ENCODE data around the gene KIF6.

The KIF6 gene

GRCh38 chr6:39520411-39520810 lies 204.8 kb downstream of the KIF6 start:
- no peaks in the 10 kb centered on the region for H3F3A ChIP-seq (ENCODE audit: insufficient read depth, low read length)

DNA sequence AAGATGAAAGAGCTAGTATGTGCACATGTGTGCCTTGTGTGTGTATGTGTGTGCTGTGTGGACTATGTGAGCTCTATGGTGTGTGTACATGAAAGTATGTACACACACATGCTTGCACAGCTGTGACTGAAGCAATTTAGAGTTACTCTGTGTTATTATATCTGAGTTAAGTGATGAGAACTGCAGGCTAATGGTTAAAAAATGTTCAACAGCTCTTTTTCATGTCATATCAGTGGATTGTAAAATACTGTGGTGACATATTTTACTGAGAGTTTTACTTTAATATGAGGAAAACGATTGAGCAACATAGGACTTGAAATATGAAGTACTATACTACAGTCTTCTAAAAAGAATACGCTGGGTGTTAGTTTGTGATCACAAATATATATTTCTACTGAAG lies 207.0 kb downstream of the KIF6 start:
- no peaks in the 10 kb centered on the region for H4K20me1 ChIP-seq (ENCODE audit: insufficient read depth, low read length)
- no peaks in the 10 kb centered on the region for H3K36me3 ChIP-seq (ENCODE audit: insufficient read depth, low read length)
- no peaks in the 10 kb centered on the region for H3F3A ChIP-seq (ENCODE audit: insufficient read depth, low read length)
- H3K4me1 ChIP-seq (ENCODE audit: insufficient read depth, low read length, severe bottlenecking) = no peaks in the 10 kb centered on the region
- no peak overlapping the region for H3K4me2 ChIP-seq (ENCODE audit: low read length)
- no peak overlapping the region for H3K9ac ChIP-seq (ENCODE audit: low read length)
- H3K4me3 ChIP-seq (ENCODE audit: low read depth, low read length, poor library complexity, severe bottlenecking) = no peak overlapping the region
- H3K79me2 ChIP-seq (ENCODE audit: insufficient read depth, low read length) = no peaks in the 10 kb centered on the region
- H3K27me3 ChIP-seq (ENCODE audit: insufficient read depth, low read length) = no peaks in the 10 kb centered on the region
- no peaks in the 10 kb centered on the region for H3K9me2 ChIP-seq (ENCODE audit: low read depth, low read length)
- no peak overlapping the region for H3K27ac ChIP-seq (ENCODE audit: low read depth, low read length, poor library complexity, severe bottlenecking)
- H2AFZ ChIP-seq (ENCODE audit: low read length) = no peak overlapping the region
- TF ChIP-seq EZH2 (IDR thresholded peaks at IDR 0.05; ENCODE audit: borderline replicate concordance, low read length) (no peak), CTCF (IDR thresholded peaks at IDR 0.05; ENCODE audit: low read length) (no peak)
- no peaks in the 10 kb centered on the region for H3K9me3 ChIP-seq (ENCODE audit: low read length)

More at GRCh38 chr6:39520411-39520810, 204.8 kb downstream of the KIF6 start:
- Histone ChIP-seq H3K4me1 (ENCODE audit: insufficient read depth, low read length, severe bottlenecking) (no peaks in the 10 kb centered on the region), H3K27ac (ENCODE audit: low read depth, low read length, poor library complexity, severe bottlenecking) (no peak overlapping the region), H3K4me2 (ENCODE audit: low read length) (no peak overlapping the region), H3K79me2 (ENCODE audit: insufficient read depth, low read length) (no peaks in the 10 kb centered on the region), H3K9me2 (ENCODE audit: low read depth, low read length) (no peaks in the 10 kb centered on the region), H3K9me3 (ENCODE audit: low read length) (no peaks in the 10 kb centered on the region), H2AFZ (ENCODE audit: low read length) (no peak overlapping the region), H3K4me3 (ENCODE audit: low read depth, low read length, poor library complexity, severe bottlenecking) (no peak overlapping the region), H3K9ac (ENCODE audit: low read length) (no peak overlapping the region), H3K36me3 (ENCODE audit: insufficient read depth, low read length) (no peaks in the 10 kb centered on the region), H3K27me3 (ENCODE audit: insufficient read depth, low read length) (no peaks in the 10 kb centered on the region), H4K20me1 (ENCODE audit: insufficient read depth, low read length) (no peaks in the 10 kb centered on the region)
- no peak for TF ChIP-seq CTCF (IDR thresholded peaks at IDR 0.05; ENCODE audit: low read length)

DNA sequence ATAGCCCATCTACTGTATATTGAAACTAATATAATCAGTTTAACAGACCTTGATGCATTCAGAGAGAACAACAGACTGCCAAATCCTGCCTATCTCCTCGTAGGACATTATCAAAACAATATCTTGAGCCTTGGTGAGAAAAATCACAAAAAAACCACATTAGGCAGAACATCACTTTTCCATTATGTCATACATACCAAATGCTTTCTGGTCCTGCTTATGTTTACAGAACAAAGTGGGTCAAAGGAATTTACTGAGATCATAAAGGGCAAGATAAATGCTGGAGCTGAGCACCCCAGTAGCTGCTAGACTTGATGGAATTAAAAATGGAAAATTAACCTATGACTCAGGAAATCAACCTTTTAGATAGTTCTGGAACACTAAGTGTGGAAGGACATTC lies 207.5 kb downstream of the KIF6 start:
- H3K27me3 ChIP-seq (ENCODE audit: insufficient read depth, low read length) = no peaks in the 10 kb centered on the region
- H3K9ac ChIP-seq (ENCODE audit: low read length) = no peak overlapping the region
- H3K27ac ChIP-seq (ENCODE audit: low read depth, low read length, poor library complexity, severe bottlenecking) = no peak overlapping the region

More for the DNA sequence above, 207.5 kb downstream of the KIF6 start:
- Histone ChIP-seq H3K4me3 (ENCODE audit: low read depth, low read length, poor library complexity, severe bottlenecking) (no peak overlapping the region), H3K4me2 (ENCODE audit: low read length) (no peak overlapping the region), H4K20me1 (ENCODE audit: insufficient read depth, low read length) (no peaks in the 10 kb centered on the region), H3K4me1 (ENCODE audit: insufficient read depth, low read length, severe bottlenecking) (no peaks in the 10 kb centered on the region), H3K36me3 (ENCODE audit: insufficient read depth, low read length) (no peaks in the 10 kb centered on the region), H3K9me3 (ENCODE audit: low read length) (no peaks in the 10 kb centered on the region), H3K9me2 (ENCODE audit: low read depth, low read length) (no peaks in the 10 kb centered on the region), H3K79me2 (ENCODE audit: insufficient read depth, low read length) (no peaks in the 10 kb centered on the region), H3F3A (ENCODE audit: insufficient read depth, low read length) (no peaks in the 10 kb centered on the region), H2AFZ (ENCODE audit: low read length) (no peak overlapping the region)
- TF ChIP-seq CTCF (IDR thresholded peaks at IDR 0.05; ENCODE audit: low read length) (no peak), EZH2 (IDR thresholded peaks at IDR 0.05; ENCODE audit: borderline replicate concordance, low read length) (no peak)

Measured in OCI-LY1 (cell line).